ENCODE data around the gene PLD3. TPM values are rescaled to one million over a fixed set of nuclear protein-coding genes. Genes with fewer than 3 reads are reported as not detected.

Gene PLD3
- total and polyA plus RNA-seq, 2 donors (not counting 1 experiment from before 2014, with no cell fraction given): 208 to 230 TPM

DNA sequence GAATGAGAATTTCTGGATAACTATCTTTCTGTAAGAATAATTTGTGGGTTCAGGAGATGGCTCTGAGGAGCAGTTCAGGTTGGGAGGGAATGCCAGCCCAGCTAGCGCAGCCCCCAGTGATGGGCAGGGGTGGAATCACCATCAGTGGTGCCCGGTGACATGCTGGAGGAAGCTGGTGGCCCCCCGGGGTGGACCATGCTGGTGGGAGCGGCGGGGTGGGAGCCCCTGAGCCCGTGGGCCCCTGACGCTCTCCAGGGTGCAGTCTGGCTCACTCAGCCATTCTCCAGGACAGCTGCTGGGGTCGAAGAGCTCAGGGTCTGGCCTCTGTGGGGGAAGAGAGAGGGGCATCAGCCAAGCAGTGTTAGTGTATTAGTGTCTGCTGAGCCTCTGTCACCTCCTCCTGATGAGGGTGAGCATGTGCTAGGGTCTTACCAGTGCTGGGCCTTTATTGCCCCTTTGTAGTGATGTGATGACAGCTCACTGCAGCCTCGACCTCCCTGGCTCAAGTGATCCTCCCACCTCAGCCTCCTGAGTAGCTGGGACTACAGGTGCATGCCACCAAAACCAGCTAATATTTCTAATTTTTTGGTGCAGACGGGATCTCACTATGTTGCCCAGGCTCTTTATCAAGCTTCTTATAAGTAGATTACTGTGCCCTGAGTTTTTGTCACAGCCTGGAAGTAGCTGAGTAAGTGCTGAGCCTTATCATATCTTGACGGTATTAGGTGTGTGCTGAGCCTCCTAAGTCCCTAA lies 31.1 kb downstream of the PLD3 start:
- no peak overlapping the region for H3K27ac ChIP-seq (ENCODE audit: insufficient read depth, low read length)
- H3K79me2 ChIP-seq (ENCODE audit: control insufficient read depth, insufficient read depth, low read length): no peaks in the 10 kb centered on the region
- TF ChIP-seq, protein P1, sequence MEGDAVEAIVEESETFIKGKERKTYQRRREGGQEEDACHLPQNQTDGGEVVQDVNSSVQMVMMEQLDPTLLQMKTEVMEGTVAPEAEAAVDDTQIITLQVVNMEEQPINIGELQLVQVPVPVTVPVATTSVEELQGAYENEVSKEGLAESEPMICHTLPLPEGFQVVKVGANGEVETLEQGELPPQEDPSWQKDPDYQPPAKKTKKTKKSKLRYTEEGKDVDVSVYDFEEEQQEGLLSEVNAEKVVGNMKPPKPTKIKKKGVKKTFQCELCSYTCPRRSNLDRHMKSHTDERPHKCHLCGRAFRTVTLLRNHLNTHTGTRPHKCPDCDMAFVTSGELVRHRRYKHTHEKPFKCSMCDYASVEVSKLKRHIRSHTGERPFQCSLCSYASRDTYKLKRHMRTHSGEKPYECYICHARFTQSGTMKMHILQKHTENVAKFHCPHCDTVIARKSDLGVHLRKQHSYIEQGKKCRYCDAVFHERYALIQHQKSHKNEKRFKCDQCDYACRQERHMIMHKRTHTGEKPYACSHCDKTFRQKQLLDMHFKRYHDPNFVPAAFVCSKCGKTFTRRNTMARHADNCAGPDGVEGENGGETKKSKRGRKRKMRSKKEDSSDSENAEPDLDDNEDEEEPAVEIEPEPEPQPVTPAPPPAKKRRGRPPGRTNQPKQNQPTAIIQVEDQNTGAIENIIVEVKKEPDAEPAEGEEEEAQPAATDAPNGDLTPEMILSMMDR (conservative IDR thresholded peaks at IDR 0.05 in 1 of 2, IDR thresholded peaks at IDR 0.05 in 1 of 2; ENCODE audit: low read depth in 1 of 2, low read length in 2 of 2): no peak
- TF ChIP-seq EZH2 (IDR thresholded peaks at IDR 0.05; ENCODE audit: low read length, missing control alignments): no peak
- no peak overlapping the region for H3K4me3 ChIP-seq (replicated peaks in 1 of 4; ENCODE audit: control extremely low read depth in 1 of 4, insufficient read depth in 1 of 4, low read depth in 3 of 4, low read length in 4 of 4)
- H3K4me2 ChIP-seq (ENCODE audit: extremely low read depth, insufficient read depth, low read length): no peak overlapping the region
- H4K20me1 ChIP-seq (ENCODE audit: control insufficient read depth, extremely low read depth, insufficient read depth, low read length): no peaks in the 10 kb centered on the region
- H3K9ac ChIP-seq (ENCODE audit: insufficient read depth, low read length): no peak overlapping the region
- no peak overlapping the region for H2AFZ ChIP-seq (ENCODE audit: low read length)
- H3K9me3 ChIP-seq (ENCODE audit: control insufficient read depth, insufficient read depth, low read depth, low read length): no peaks in the 10 kb centered on the region
- no peaks in the 10 kb centered on the region for H3K4me1 ChIP-seq (ENCODE audit: control insufficient read depth, extremely low read depth, insufficient read depth, low read length)
- no peak for DNase-seq (ENCODE audit: low read depth in 2 of 2)
- H3K36me3 ChIP-seq (ENCODE audit: control insufficient read depth, insufficient read depth, low read length): no peaks in the 10 kb centered on the region
- no peaks in the 10 kb centered on the region for H3K27me3 ChIP-seq (ENCODE audit: control insufficient read depth, insufficient read depth, low read length)

DNA sequence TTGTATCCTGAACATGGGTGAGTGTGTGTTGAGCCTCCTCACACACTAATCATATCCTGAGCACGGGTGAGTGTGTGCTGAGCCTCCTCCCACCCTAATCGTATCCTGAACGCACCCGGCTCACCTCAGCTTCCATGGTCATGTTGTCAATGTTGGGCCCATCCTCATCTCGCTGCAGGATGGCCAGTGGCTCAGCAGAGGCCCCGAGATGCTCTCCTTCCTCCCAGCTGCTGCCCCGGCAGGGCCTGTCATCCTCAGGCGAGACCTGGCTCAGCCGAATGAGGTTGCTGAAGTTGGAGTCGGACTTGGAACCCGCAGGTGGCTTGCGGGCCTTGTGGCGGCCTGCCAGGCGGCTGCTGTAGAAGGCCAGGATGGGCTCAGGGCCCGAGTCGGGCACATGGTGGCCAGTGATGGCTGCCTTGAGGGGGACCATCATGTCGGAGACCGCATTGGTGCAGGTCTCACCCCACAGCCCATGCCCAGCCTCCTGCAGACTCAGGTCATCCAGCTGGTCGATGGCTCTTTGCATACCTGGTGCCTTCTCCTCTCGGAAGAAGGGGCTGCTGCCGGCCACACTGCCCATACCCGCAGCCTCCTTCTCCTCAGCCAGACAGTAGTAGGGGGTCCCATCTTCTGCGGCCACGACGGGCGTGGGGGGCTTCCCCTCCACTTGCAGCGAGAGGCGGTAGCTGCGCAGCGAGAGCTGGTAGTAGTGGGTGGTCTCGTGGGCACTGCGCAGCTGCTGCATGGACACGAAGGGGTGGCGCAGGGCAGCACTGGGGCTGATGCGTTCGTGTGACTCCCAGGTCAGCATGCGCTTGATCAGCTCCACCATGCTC lies 31.9 kb downstream of the PLD3 start:
- no peaks in the 10 kb centered on the region for H4K20me1 ChIP-seq (ENCODE audit: control insufficient read depth, extremely low read depth, insufficient read depth, low read length)
- TF ChIP-seq, protein P1 (conservative IDR thresholded peaks at IDR 0.05 in 1 of 2, IDR thresholded peaks at IDR 0.05 in 1 of 2; ENCODE audit: low read depth in 1 of 2, low read length in 2 of 2): no peak
- no peak for TF ChIP-seq EZH2 (IDR thresholded peaks at IDR 0.05; ENCODE audit: low read length, missing control alignments)
- H3K4me2 ChIP-seq (ENCODE audit: extremely low read depth, insufficient read depth, low read length): no peak overlapping the region
- DNase-seq (ENCODE audit: low read depth in 2 of 2): no peak
- no peak overlapping the region for H3K9ac ChIP-seq (ENCODE audit: insufficient read depth, low read length)
- H3K4me1 ChIP-seq (ENCODE audit: control insufficient read depth, extremely low read depth, insufficient read depth, low read length): no peaks in the 10 kb centered on the region
- H3K27ac ChIP-seq (ENCODE audit: insufficient read depth, low read length): no peak overlapping the region
- H3K36me3 ChIP-seq (ENCODE audit: control insufficient read depth, insufficient read depth, low read length): no peaks in the 10 kb centered on the region
- H3K4me3 ChIP-seq (replicated peaks in 1 of 4; ENCODE audit: control extremely low read depth in 1 of 4, insufficient read depth in 1 of 4, low read depth in 3 of 4, low read length in 4 of 4): no peak overlapping the region
- H3K79me2 ChIP-seq (ENCODE audit: control insufficient read depth, insufficient read depth, low read length): no peaks in the 10 kb centered on the region
- no peaks in the 10 kb centered on the region for H3K9me3 ChIP-seq (ENCODE audit: control insufficient read depth, insufficient read depth, low read depth, low read length)
- no peaks in the 10 kb centered on the region for H3K27me3 ChIP-seq (ENCODE audit: control insufficient read depth, insufficient read depth, low read length)
- no peak overlapping the region for H2AFZ ChIP-seq (ENCODE audit: low read length)

DNA sequence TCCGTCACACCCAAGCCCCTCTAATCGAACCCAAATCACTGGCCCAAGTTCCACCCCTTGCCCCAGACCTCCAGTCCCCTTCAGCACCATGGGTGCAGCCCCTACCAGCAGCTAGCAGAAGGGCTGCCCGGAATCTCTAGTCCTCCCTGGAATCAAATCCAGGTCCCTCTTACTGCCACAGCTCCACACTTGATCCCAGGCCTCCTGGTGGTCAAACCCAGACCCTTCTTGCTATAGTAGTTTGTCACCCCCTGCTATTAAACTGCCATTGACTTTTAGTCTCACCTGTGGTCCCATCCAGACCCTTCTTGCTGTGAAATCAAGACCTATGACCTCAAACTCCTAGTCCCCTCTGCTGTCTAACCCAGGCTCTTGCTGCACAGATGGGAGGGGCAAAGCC lies 32.8 kb downstream of the PLD3 start:
- Histone ChIP-seq H4K20me1 (ENCODE audit: control insufficient read depth, extremely low read depth, insufficient read depth, low read length) (no peaks in the 10 kb centered on the region), H3K4me1 (ENCODE audit: control insufficient read depth, extremely low read depth, insufficient read depth, low read length) (no peaks in the 10 kb centered on the region), H3K9ac (ENCODE audit: insufficient read depth, low read length) (no peak overlapping the region), H3K4me3 (replicated peaks in 1 of 4; ENCODE audit: control extremely low read depth in 1 of 4, insufficient read depth in 1 of 4, low read depth in 3 of 4, low read length in 4 of 4) (no peak overlapping the region), H3K79me2 (ENCODE audit: control insufficient read depth, insufficient read depth, low read length) (no peaks in the 10 kb centered on the region), H3K36me3 (ENCODE audit: control insufficient read depth, insufficient read depth, low read length) (no peaks in the 10 kb centered on the region), H3K27ac (ENCODE audit: insufficient read depth, low read length) (no peak overlapping the region), H3K4me2 (ENCODE audit: extremely low read depth, insufficient read depth, low read length) (no peak overlapping the region), H3K27me3 (ENCODE audit: control insufficient read depth, insufficient read depth, low read length) (no peaks in the 10 kb centered on the region), H2AFZ (ENCODE audit: low read length) (no peak overlapping the region), H3K9me3 (ENCODE audit: control insufficient read depth, insufficient read depth, low read depth, low read length) (no peaks in the 10 kb centered on the region)
- TF ChIP-seq, protein P1 (conservative IDR thresholded peaks at IDR 0.05 in 1 of 2, IDR thresholded peaks at IDR 0.05 in 1 of 2; ENCODE audit: low read depth in 1 of 2, low read length in 2 of 2): no peak
- no peak for TF ChIP-seq EZH2 (IDR thresholded peaks at IDR 0.05; ENCODE audit: low read length, missing control alignments)
- DNase-seq (ENCODE audit: low read depth in 2 of 2): no peak

Data from fibroblast of lung (primary cell).